Measurements from ENCODE around the gene TCFL5. TPM values are rescaled to one million over a fixed set of nuclear protein-coding genes. Genes with fewer than 3 reads are reported as not detected.

The TCFL5 gene
- total and polyA plus RNA-seq, 2 donors from 2014 or later = 6.1 to 11.5 TPM

DNA sequence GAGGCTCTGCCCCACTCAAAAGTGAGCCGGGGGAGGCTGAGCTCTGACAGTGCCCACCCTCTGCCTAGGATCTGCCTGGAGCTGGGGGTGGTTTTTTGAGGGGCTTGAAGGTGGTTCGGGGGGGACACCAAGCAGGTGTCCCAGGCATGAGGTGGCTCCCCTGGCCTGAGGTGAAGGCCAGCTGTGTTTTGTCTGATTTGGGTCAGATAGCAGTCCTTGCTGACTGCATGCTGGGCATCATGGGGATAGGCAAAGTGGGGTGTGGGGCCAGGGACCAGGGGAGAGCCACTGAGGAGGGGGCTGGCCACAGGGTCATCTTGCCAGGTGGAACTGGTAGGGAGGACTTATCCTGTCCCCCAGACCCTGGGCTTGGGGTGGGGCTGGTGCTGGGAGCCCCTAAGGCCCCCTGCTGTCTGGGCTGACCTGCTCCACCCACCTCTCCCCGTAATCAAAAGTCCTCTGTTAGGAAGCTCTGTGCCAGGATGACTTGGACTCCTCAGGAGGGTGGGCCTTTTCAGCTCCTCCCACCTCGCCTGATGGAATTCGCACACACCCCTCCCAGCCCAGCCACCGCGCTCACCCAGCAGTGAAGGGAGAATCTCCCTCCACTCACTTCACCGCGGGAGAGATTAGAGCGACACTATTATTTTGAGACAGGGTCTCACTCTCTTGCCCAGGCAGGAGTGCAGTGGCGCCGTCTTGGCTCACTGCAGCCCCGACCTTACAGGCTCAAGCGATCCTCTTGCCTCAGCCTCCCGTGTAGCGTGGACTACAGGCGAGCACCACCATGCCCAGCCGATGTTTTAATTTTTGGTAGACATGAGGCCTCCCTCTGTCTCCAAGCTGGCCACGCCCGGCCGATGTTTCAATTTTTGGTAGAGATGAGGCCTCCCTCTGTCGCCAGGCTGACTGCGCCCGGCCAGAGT, 46.3 kb downstream of the TCFL5 start:
- FAIRE-seq = no peak
- no peak overlapping the region for H3K27ac ChIP-seq (ENCODE audit: low read depth in 2 of 2, low read length in 2 of 2)
- intact Hi-C loops (cut with DNase I) = no loop called here

DNA sequence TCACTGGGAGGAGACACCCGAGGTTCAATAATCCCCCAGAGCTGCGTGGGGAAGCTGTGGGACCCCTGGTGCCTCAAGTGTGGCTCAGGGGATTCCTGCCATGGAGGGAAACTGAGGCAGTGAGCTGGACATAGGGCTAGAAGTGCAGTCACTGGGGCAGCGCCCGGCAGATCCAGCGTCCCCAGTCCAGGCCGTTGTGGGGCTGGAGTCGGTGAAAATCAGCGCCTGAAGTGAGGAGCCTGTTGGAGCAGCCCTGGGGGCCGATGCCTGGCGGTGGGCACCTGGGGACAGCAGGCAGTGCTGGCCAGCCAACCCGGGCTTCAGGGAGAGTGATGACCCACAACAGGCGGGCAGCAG, 46.9 kb downstream of the TCFL5 start:
- TF ChIP-seq, protein P1, sequence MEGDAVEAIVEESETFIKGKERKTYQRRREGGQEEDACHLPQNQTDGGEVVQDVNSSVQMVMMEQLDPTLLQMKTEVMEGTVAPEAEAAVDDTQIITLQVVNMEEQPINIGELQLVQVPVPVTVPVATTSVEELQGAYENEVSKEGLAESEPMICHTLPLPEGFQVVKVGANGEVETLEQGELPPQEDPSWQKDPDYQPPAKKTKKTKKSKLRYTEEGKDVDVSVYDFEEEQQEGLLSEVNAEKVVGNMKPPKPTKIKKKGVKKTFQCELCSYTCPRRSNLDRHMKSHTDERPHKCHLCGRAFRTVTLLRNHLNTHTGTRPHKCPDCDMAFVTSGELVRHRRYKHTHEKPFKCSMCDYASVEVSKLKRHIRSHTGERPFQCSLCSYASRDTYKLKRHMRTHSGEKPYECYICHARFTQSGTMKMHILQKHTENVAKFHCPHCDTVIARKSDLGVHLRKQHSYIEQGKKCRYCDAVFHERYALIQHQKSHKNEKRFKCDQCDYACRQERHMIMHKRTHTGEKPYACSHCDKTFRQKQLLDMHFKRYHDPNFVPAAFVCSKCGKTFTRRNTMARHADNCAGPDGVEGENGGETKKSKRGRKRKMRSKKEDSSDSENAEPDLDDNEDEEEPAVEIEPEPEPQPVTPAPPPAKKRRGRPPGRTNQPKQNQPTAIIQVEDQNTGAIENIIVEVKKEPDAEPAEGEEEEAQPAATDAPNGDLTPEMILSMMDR (IDR thresholded peaks at IDR 0.05; ENCODE audit: borderline replicate concordance, extremely low read depth, insufficient read depth) = no peak
- DNase-seq (no peak), FAIRE-seq (no peak)
- intact Hi-C loops (cut with DNase I) = no loop called here
- H3K27me3 ChIP-seq (ENCODE audit: control insufficient read depth, insufficient read depth, low read length) = peaks cover 4% of the 10 kb centered on the region
- no peak overlapping the region for H3K9ac ChIP-seq (ENCODE audit: low read length in 3 of 3)
- H3K36me3 ChIP-seq (ENCODE audit: control insufficient read depth in 2 of 3, insufficient read depth in 3 of 3, low read length in 3 of 3) = peaks cover 0 to 14% (median 4%) of the 10 kb centered on the region in 3 donors
- H3K27ac ChIP-seq (ENCODE audit: low read depth in 2 of 2, low read length in 2 of 2) = no peak overlapping the region
- H3K4me1 ChIP-seq (ENCODE audit: control insufficient read depth in 2 of 3, insufficient read depth in 2 of 3, low read depth in 1 of 3, low read length in 3 of 3) = peaks cover 0 to 14% (median 0%) of the 10 kb centered on the region in 3 donors
- no peaks in the 10 kb centered on the region for H3K9me3 ChIP-seq (ENCODE audit: control insufficient read depth in 2 of 3, insufficient read depth in 1 of 3, low read length in 3 of 3)
- no peak overlapping the region for H3K4me3 ChIP-seq (ENCODE audit: low read length in 3 of 3)

More for the DNA sequence above, 46.3 kb downstream of the TCFL5 start:
- Histone ChIP-seq H3K36me3 (ENCODE audit: control insufficient read depth in 2 of 3, insufficient read depth in 3 of 3, low read length in 3 of 3) (peaks cover 0 to 9% (median 4%) of the 10 kb centered on the region in 3 donors), H3K4me1 (ENCODE audit: control insufficient read depth in 2 of 3, insufficient read depth in 2 of 3, low read depth in 1 of 3, low read length in 3 of 3) (peaks cover 0 to 14% (median 0%) of the 10 kb centered on the region in 3 donors), H3K4me3 (ENCODE audit: low read length in 3 of 3) (no peak overlapping the region), H3K9me3 (ENCODE audit: control insufficient read depth in 2 of 3, insufficient read depth in 1 of 3, low read length in 3 of 3) (no peaks in the 10 kb centered on the region), H3K27me3 (ENCODE audit: control insufficient read depth, insufficient read depth, low read length) (peaks cover 4% of the 10 kb centered on the region), H3K9ac (ENCODE audit: low read length in 3 of 3) (no peak overlapping the region)
- TF ChIP-seq, protein P1 (IDR thresholded peaks at IDR 0.05; ENCODE audit: borderline replicate concordance, extremely low read depth, insufficient read depth) = no peak
- DNase-seq = peak in 2 of 5 donors; percentile 54 to 63

DNA sequence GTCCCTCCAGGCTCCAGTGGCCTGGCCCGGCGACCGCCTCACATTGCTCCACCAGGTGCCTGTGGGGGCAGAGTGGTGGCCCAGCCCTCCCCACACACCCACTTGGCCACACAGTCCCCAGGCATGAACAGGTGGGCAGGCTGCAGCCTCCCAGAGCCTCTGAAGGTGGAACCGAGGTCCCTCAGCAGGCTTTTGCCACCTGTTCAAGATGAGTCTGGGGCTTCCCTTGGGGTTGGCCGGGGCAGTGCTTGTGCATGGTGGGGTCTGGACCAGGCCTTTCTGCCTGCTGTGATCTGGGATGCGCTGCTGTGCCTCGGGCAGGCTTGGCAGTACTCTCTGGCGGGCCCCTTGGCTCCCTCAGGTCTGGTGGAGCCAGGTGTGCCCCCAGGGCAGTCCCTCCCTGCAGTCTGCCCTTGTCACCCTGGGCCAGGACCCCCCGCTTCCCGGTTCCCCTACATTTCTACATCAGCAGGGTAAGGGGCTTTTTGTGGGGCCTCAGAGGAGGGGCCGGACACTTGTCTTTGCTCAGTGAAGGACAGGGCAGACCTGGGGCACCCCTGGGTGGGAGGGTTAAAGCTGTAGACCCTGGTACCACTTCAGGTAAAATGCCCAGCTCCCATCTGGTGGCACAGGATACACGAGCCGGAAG, 47.4 kb downstream of the TCFL5 start:
- no peak overlapping the region for H3K4me3 ChIP-seq (ENCODE audit: low read length in 3 of 3)
- H3K27me3 ChIP-seq (ENCODE audit: control insufficient read depth, insufficient read depth, low read length) = peaks cover 4% of the 10 kb centered on the region
- no peak overlapping the region for H3K9ac ChIP-seq (ENCODE audit: low read length in 3 of 3)
- TF ChIP-seq, protein P1 (IDR thresholded peaks at IDR 0.05; ENCODE audit: borderline replicate concordance, extremely low read depth, insufficient read depth) = no peak
- H3K4me1 ChIP-seq (ENCODE audit: control insufficient read depth in 2 of 3, insufficient read depth in 2 of 3, low read depth in 1 of 3, low read length in 3 of 3) = peaks cover 0 to 12% (median 0%) of the 10 kb centered on the region in 3 donors
- FAIRE-seq (no peak), DNase-seq (no peak)
- peaks cover 0 to 19% (median 5%) of the 10 kb centered on the region in 3 donors for H3K36me3 ChIP-seq (ENCODE audit: control insufficient read depth in 2 of 3, insufficient read depth in 3 of 3, low read length in 3 of 3)
- no peaks in the 10 kb centered on the region for H3K9me3 ChIP-seq (ENCODE audit: control insufficient read depth in 2 of 3, insufficient read depth in 1 of 3, low read length in 3 of 3)
- intact Hi-C loops (cut with DNase I) = no loop called here
- H3K27ac ChIP-seq (ENCODE audit: low read depth in 2 of 2, low read length in 2 of 2) = no peak overlapping the region
